Neural cell (in vitro differentiated cells): Measurements from ENCODE around the gene KRTAP5-1. TPM values are rescaled to one million over a fixed set of nuclear protein-coding genes. Genes with fewer than 3 reads are reported as not detected.
"Not testable (repeated sequence)": the region's sequence is repeated elsewhere in the genome, so short reads cannot be mapped to it uniquely, and the experiment has no call there.

ENCODE experiments used
- H2AFZ ChIP-seq: fragments of 200-600, 300-800 bp; sonication (generic), shearing (Covaris generic); 2 replicates; pipeline ENCODE4 v1.6.0; 2014; ENCODE audit warnings: low read depth, mild to moderate bottlenecking, antibody characterized with exemption, low read length, moderate library complexity
- H3F3A ChIP-seq: fragments of 200-600 bp; shearing (Covaris generic); 2 replicates; pipeline ENCODE4 v1.6.1; 2016; ENCODE audit warnings: mild to moderate bottlenecking, moderate library complexity, mixed read lengths, antibody characterized with exemption, low read length; ENCODE audit not compliant: insufficient read depth, poor library complexity, severe bottlenecking
- H3K27ac ChIP-seq: fragments of 200-600, 300-800 bp; sonication (generic), shearing (Covaris generic); 2 replicates; pipeline ENCODE4 v1.5.1; 2014; ENCODE audit warnings: mild to moderate bottlenecking, low read length, moderate library complexity
- H3K27me3 ChIP-seq: fragments of 300-800, 200-600 bp; sonication (generic), shearing (Covaris generic); 2 replicates; pipeline ENCODE4 v1.6.0; 2014; ENCODE audit warnings: mild to moderate bottlenecking, low read depth, low read length, moderate library complexity; ENCODE audit not compliant: insufficient read depth
- H3K36me3 ChIP-seq: fragments of 300-800, 200-600 bp; sonication (generic), shearing (Covaris generic); 2 replicates; pipeline ENCODE4 v1.5.1; 2014; ENCODE audit warnings: mild to moderate bottlenecking, antibody characterized with exemption, low read length, moderate library complexity; ENCODE audit not compliant: insufficient read depth
- H3K4me2 ChIP-seq: fragments of 300-800, 200-600 bp; sonication (generic), shearing (Covaris generic); 2 replicates; pipeline ENCODE4 v1.6.0; 2014; ENCODE audit warnings: mild to moderate bottlenecking, low read length
- H3K4me3 ChIP-seq: fragments of 300-800, 200-600 bp; sonication (generic), shearing (Covaris generic); 2 replicates; pipeline ENCODE4 v1.5.1; 2014; ENCODE audit warnings: mild to moderate bottlenecking, low read length, moderate library complexity
- H3K79me2 ChIP-seq: fragments of 200-600 bp; shearing (Covaris generic); replicated peaks from 2 replicates; pipeline ENCODE4 v1.6.0; 2014; ENCODE audit warnings: mild to moderate bottlenecking, low read length, moderate library complexity; ENCODE audit not compliant: insufficient read depth
- H3K9ac ChIP-seq: fragments of 300-800, 200-600 bp; sonication (generic), shearing (Covaris generic); 2 replicates; pipeline ENCODE4 v1.6.1; 2016; ENCODE audit warnings: mild to moderate bottlenecking, low read length, mixed read lengths
- H3K9me2 ChIP-seq: fragments of 200-600 bp; shearing (Covaris generic); 2 replicates; pipeline ENCODE4 v1.6.1; 2016; ENCODE audit warnings: mild to moderate bottlenecking, low read length, mixed read lengths; ENCODE audit not compliant: insufficient read depth
- H3K9me3 ChIP-seq: fragments of 200-600, 300-800 bp; sonication (generic), shearing (Covaris generic); 2 replicates; pipeline ENCODE4 v1.6.1; 2016; ENCODE audit warnings: mild to moderate bottlenecking, mixed run types, low read length, moderate library complexity, mixed read lengths
- H4K20me1 ChIP-seq: fragments of 200-600 bp; shearing (Covaris generic); 2 replicates; pipeline ENCODE4 v1.6.1; 2016; ENCODE audit warnings: mild to moderate bottlenecking, mixed run types; ENCODE audit not compliant: insufficient read depth
- CTCF ChIP-seq: fragments of 450-650 bp; IDR thresholded peaks from 2 replicates; pipeline ENCODE4 v1.5.1; 2014; ENCODE audit warnings: antibody characterized with exemption, mild to moderate bottlenecking, moderate library complexity; ENCODE audit not compliant: poor library complexity, severe bottlenecking
- EP300 ChIP-seq: fragments of 450-650 bp; conservative IDR thresholded peaks from 2 replicates; pipeline ENCODE4 v1.6.1; 2014; ENCODE audit warnings: antibody characterized with exemption, mild to moderate bottlenecking, moderate library complexity; ENCODE audit not compliant: poor library complexity, severe bottlenecking
- EZH2 ChIP-seq: fragments of 200-600, 300-800 bp; shearing (Covaris generic), sonication (generic); IDR thresholded peaks from 2 replicates; pipeline ENCODE4 v1.6.1; 2014; ENCODE audit warnings: antibody characterized with exemption, low read length, borderline replicate concordance, mild to moderate bottlenecking; ENCODE audit not compliant: insufficient read depth, poor library complexity, severe bottlenecking
- MXI1 ChIP-seq: fragments of 450-650 bp; conservative IDR thresholded peaks from 2 replicates; pipeline ENCODE4 v1.6.1; 2014; ENCODE audit warnings: antibody characterized with exemption, mild to moderate bottlenecking; ENCODE audit not compliant: poor library complexity, severe bottlenecking
- POLR2AphosphoS5 ChIP-seq: IDR thresholded peaks from 2 replicates; pipeline ENCODE4 v1.6.1; 2012
- RAD21 ChIP-seq: fragments of 450-650 bp; conservative IDR thresholded peaks from 2 replicates; pipeline ENCODE4 v1.6.1; 2014; ENCODE audit warnings: antibody characterized with exemption, mild to moderate bottlenecking, moderate library complexity
- REST ChIP-seq: IDR thresholded peaks from 2 replicates; pipeline ENCODE4 v1.6.1; 2012; ENCODE audit warnings: borderline replicate concordance
- SMC3 ChIP-seq: fragments of 450-650 bp; conservative IDR thresholded peaks from 2 replicates; pipeline ENCODE4 v1.6.1; 2014; ENCODE audit warnings: antibody characterized with exemption, mild to moderate bottlenecking, moderate library complexity; ENCODE audit not compliant: poor library complexity
- TAF1 ChIP-seq: IDR thresholded peaks from 2 replicates; pipeline ENCODE4 v1.6.1; 2012; ENCODE audit warnings: low read depth
- polyA minus RNA-seq: library from RNA; depleted of rRNA, polyadenylated mRNA; stranded (reverse); fragments of >200 nt; gene quantifications from 2 replicates; pipeline ENCODE4 v1.2.3, GENCODE V29; 2014
- polyA plus RNA-seq: library from polyadenylated mRNA; depleted of rRNA; stranded (reverse); fragments of >200 nt; gene quantifications from 2 replicates; pipeline ENCODE4 v1.2.3, GENCODE V29; 2014

The KRTAP5-1 gene
- not detected in 2 replicates for polyA plus RNA-seq
- polyA minus RNA-seq: not detected in 2 replicates

- not testable (repeated sequence) for H3K4me3 ChIP-seq, H3K9me2 ChIP-seq, H3F3A ChIP-seq, H3K9me3 ChIP-seq, H3K27me3 ChIP-seq, H3K36me3 ChIP-seq, H3K27ac ChIP-seq, H3K9ac ChIP-seq, H4K20me1 ChIP-seq, H3K4me2 ChIP-seq, H2AFZ ChIP-seq, H3K79me2 ChIP-seq
These were observed at the start of gene KRTAP5-1 for GRCh38 chr11:1584661-1585370. KRTAP5-1 (minus strand) TSS chr11:1585283; CDS start chr11:1585249, 34 bp downstream.

GRCh38 chr11:1633864-1634263 lies 48.8 kb upstream of the KRTAP5-1 start:
- Histone ChIP-seq H3K9me2 (no peaks in the 10 kb centered on the region), H3K27ac (no peak overlapping the region), H3K36me3 (no peaks in the 10 kb centered on the region), H3K9me3 (no peaks in the 10 kb centered on the region), H3K4me2 (no peak overlapping the region), H4K20me1 (no peaks in the 10 kb centered on the region), H3K79me2 (no peaks in the 10 kb centered on the region), H3F3A (no peaks in the 10 kb centered on the region), H3K27me3 (no peaks in the 10 kb centered on the region), H3K4me3 (no peak overlapping the region), H2AFZ (no peak overlapping the region), H3K9ac (no peak overlapping the region)
- no peak for TF ChIP-seq TAF1
- TF ChIP-seq EP300: no peak

GRCh38 chr11:1632053-1632714 lies 47.1 kb upstream of the KRTAP5-1 start:
- Histone ChIP-seq H3K27me3 (no peaks in the 10 kb centered on the region), H3K4me2 (no peak overlapping the region)

More at GRCh38 chr11:1632053-1632714, 47.1 kb upstream of the KRTAP5-1 start:
- Histone ChIP-seq H3K9me2 (no peaks in the 10 kb centered on the region), H3F3A (no peaks in the 10 kb centered on the region), H3K79me2 (no peaks in the 10 kb centered on the region), H3K4me3 (no peak overlapping the region), H3K9me3 (no peaks in the 10 kb centered on the region), H4K20me1 (no peaks in the 10 kb centered on the region), H2AFZ (no peak overlapping the region), H3K36me3 (no peaks in the 10 kb centered on the region), H3K9ac (no peak overlapping the region), H3K27ac (no peak overlapping the region)
- no peak for TF ChIP-seq TAF1
- TF ChIP-seq SMC3: no peak
- TF ChIP-seq MXI1: no peak
- no peak for TF ChIP-seq REST
- no peak for TF ChIP-seq EZH2
- no peak for TF ChIP-seq RAD21
- TF ChIP-seq EP300: no peak
- TF ChIP-seq POLR2AphosphoS5: no peak
- TF ChIP-seq CTCF: no peak
